Esophagus muscularis mucosa (tissue), 3 donors: Measurements from ENCODE around the gene DOK5.

Source experiments
- CTCF ChIP-seq, 3 experiments: fragments of 200-600 bp in 2 of 3; fragments of 450-650 bp in 1 of 3; sonication (generic) in 2 of 3; IDR thresholded peaks; one replicate each; pipeline ENCODE4 v1.5.1; 2017 to 2019; ENCODE audit warnings: antibody characterized with exemption in 3 of 3, mild to moderate bottlenecking in 2 of 3, moderate library complexity in 1 of 3
- POLR2AphosphoS5 ChIP-seq, 2 donors: sonication (generic); formaldehyde crosslinking; IDR thresholded peaks; one replicate each; pipeline ENCODE4 v1.6.1; 2017; ENCODE audit warnings: antibody characterized with exemption in 2 of 2

- TF ChIP-seq CTCF (IDR thresholded peaks at IDR 0.05), result no peak
- no peak for TF ChIP-seq POLR2AphosphoS5 (IDR thresholded peaks at IDR 0.05)
Observed at GRCh38 chr20:54559890-54560289, 84.5 kb downstream of the DOK5 start.
